Neural progenitor cell (in vitro differentiated cells): Measurements from ENCODE around the gene TBPL1. TPM values are rescaled to one million over a fixed set of nuclear protein-coding genes. Genes with fewer than 3 reads are reported as not detected.

Experiments
- DNase-seq: peaks from one replicate; pipeline ENCODE4 v3.0.0-alpha.2; 2016; ENCODE audit warnings: low spot score
- H2AFZ ChIP-seq: fragments of 200-600 bp; sonication (generic); replicated peaks from 2 replicates; pipeline ENCODE4 v1.6.1; 2016; ENCODE audit warnings: antibody characterized with exemption
- H3F3A ChIP-seq: fragments of 200-600 bp; sonication (generic); 2 replicates; pipeline ENCODE4 v1.6.1; 2016; ENCODE audit warnings: antibody characterized with exemption, low read depth
- H3K27ac ChIP-seq: fragments of 200-600 bp; sonication (generic); 2 replicates; pipeline ENCODE4 v1.5.1; 2016; ENCODE audit warnings: mild to moderate bottlenecking
- H3K27me3 ChIP-seq: fragments of 200-600 bp; sonication (generic); 2 replicates; pipeline ENCODE4 v1.6.1; 2016; ENCODE audit warnings: mild to moderate bottlenecking, moderate library complexity
- H3K36me3 ChIP-seq: fragments of 200-600 bp; sonication (generic); 2 replicates; pipeline ENCODE4 v1.5.1; 2016
- H3K4me1 ChIP-seq: fragments of 200-600 bp; sonication (generic); 2 replicates; pipeline ENCODE4 v1.6.1; 2016; ENCODE audit warnings: mixed run types
- H3K4me2 ChIP-seq: fragments of 200-600 bp; sonication (generic); 2 replicates; pipeline ENCODE4 v1.6.1; 2016
- H3K4me3 ChIP-seq: fragments of 200-600 bp; sonication (generic); 2 replicates; pipeline ENCODE4 v1.5.1; 2016
- H3K79me2 ChIP-seq: fragments of 200-600 bp; sonication (generic); 2 replicates; pipeline ENCODE4 v1.6.1; 2016; ENCODE audit warnings: low read depth
- H3K9ac ChIP-seq: fragments of 200-600 bp; sonication (generic); 2 replicates; pipeline ENCODE4 v1.6.1; 2016
- H3K9me3 ChIP-seq: fragments of 200-600 bp; sonication (generic); 2 replicates; pipeline ENCODE4 v1.5.1; 2016; ENCODE audit warnings: low read depth
- H4K20me1 ChIP-seq: fragments of 200-600 bp; sonication (generic); 2 replicates; pipeline ENCODE4 v1.6.1; 2016; ENCODE audit warnings: low read depth
- H3K27ac Mint-ChIP-seq: 3 replicates; pipeline ENCODE4 v1.8.0; 2021; ENCODE audit warnings: mixed read lengths
- H3K27me3 Mint-ChIP-seq: 2 replicates; pipeline ENCODE4 v1.8.0; 2022; ENCODE audit warnings: low read depth, mild to moderate bottlenecking, inconsistent platforms, moderate library complexity, mixed read lengths; ENCODE audit not compliant: insufficient read depth
- H3K36me3 Mint-ChIP-seq: 3 replicates; pipeline ENCODE4 v1.8.0; 2021; ENCODE audit warnings: mixed read lengths
- H3K4me1 Mint-ChIP-seq: 3 replicates; pipeline ENCODE4 v1.8.0; 2021; ENCODE audit warnings: mixed read lengths
- H3K4me3 Mint-ChIP-seq: 3 replicates; pipeline ENCODE4 v1.8.0; 2021; ENCODE audit warnings: mild to moderate bottlenecking, moderate library complexity, mixed read lengths
- H3K9me3 Mint-ChIP-seq: 3 replicates; pipeline ENCODE4 v1.8.0; 2020; ENCODE audit warnings: mixed read lengths
- EZH2 ChIP-seq: fragments of 200-600 bp; sonication (generic); IDR thresholded peaks from 2 replicates; pipeline ENCODE4 v1.6.1; 2017; ENCODE audit warnings: antibody characterized with exemption, mild to moderate bottlenecking, moderate library complexity
- EZH2phosphoT487 ChIP-seq: fragments of 200-600 bp; sonication (generic); IDR thresholded peaks from 2 replicates; pipeline ENCODE4 v1.6.1; 2017; ENCODE audit warnings: antibody characterized with exemption
- total RNA-seq: library from RNA; depleted of rRNA; stranded (reverse); fragments of >200 nt; gene quantifications from 2 replicates; pipeline ENCODE4 v1.2.3, GENCODE V29; 2015; ENCODE audit warnings: low replicate concordance
- TF ChIP-seq, protein P1 (sequence below): fragments of 200-600 bp; sonication (generic); IDR thresholded peaks from 2 replicates; pipeline ENCODE4 v1.5.1; 2017; ENCODE audit warnings: antibody characterized with exemption, mild to moderate bottlenecking

TBPL1 gene
- total RNA-seq, 1 donor from 2014 or later, result 125 TPM

DNA sequence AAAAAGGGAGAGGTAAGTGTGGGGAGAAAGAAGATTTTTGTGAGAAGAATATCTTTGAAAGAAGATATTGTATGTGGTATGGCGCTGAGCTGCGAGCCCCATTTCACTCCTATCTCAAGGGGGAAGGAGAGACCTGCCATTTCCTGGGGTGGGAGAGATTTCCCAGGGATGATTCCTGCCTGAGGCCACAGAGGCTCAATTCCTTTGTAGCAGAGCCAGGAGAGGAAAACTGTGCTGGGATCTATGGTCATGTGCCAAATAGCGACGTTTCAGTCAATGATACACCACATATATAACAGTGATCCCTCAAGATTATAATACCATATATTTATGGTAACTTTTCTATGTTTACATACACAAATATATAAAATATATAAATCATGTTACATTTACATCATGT lies 35.2 kb upstream of the TBPL1 start:
- H3K36me3 ChIP-seq, result no peaks in the 10 kb centered on the region
- no peak overlapping the region for H3K4me3 Mint-ChIP-seq
- H3K4me1 Mint-ChIP-seq, result peaks cover 7% of the 10 kb centered on the region
- peak overlapping the region; percentile 71 for H3K4me2 ChIP-seq
- no peaks in the 10 kb centered on the region for H4K20me1 ChIP-seq
- H2AFZ ChIP-seq, result no peak overlapping the region
- no peaks in the 10 kb centered on the region for H3K36me3 Mint-ChIP-seq
- H3K4me3 ChIP-seq, result no peak overlapping the region
- TF ChIP-seq EZH2, result no peak
- no peak for TF ChIP-seq EZH2phosphoT487
- TF ChIP-seq, protein P1, sequence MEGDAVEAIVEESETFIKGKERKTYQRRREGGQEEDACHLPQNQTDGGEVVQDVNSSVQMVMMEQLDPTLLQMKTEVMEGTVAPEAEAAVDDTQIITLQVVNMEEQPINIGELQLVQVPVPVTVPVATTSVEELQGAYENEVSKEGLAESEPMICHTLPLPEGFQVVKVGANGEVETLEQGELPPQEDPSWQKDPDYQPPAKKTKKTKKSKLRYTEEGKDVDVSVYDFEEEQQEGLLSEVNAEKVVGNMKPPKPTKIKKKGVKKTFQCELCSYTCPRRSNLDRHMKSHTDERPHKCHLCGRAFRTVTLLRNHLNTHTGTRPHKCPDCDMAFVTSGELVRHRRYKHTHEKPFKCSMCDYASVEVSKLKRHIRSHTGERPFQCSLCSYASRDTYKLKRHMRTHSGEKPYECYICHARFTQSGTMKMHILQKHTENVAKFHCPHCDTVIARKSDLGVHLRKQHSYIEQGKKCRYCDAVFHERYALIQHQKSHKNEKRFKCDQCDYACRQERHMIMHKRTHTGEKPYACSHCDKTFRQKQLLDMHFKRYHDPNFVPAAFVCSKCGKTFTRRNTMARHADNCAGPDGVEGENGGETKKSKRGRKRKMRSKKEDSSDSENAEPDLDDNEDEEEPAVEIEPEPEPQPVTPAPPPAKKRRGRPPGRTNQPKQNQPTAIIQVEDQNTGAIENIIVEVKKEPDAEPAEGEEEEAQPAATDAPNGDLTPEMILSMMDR, result no peak
- H3K27me3 ChIP-seq, result no peaks in the 10 kb centered on the region
- peaks cover 13% of the 10 kb centered on the region for H3K4me1 ChIP-seq
- DNase-seq, result no peak
- no peaks in the 10 kb centered on the region for H3K9me3 ChIP-seq
- peaks cover 6% of the 10 kb centered on the region for H3K9me3 Mint-ChIP-seq
- no peak overlapping the region for H3K27ac Mint-ChIP-seq
- H3K9ac ChIP-seq, result no peak overlapping the region
- H3K27me3 Mint-ChIP-seq, result no peaks in the 10 kb centered on the region
- H3K27ac ChIP-seq, result no peak overlapping the region
- H3F3A ChIP-seq, result peaks cover 12% of the 10 kb centered on the region
- no peaks in the 10 kb centered on the region for H3K79me2 ChIP-seq

DNA sequence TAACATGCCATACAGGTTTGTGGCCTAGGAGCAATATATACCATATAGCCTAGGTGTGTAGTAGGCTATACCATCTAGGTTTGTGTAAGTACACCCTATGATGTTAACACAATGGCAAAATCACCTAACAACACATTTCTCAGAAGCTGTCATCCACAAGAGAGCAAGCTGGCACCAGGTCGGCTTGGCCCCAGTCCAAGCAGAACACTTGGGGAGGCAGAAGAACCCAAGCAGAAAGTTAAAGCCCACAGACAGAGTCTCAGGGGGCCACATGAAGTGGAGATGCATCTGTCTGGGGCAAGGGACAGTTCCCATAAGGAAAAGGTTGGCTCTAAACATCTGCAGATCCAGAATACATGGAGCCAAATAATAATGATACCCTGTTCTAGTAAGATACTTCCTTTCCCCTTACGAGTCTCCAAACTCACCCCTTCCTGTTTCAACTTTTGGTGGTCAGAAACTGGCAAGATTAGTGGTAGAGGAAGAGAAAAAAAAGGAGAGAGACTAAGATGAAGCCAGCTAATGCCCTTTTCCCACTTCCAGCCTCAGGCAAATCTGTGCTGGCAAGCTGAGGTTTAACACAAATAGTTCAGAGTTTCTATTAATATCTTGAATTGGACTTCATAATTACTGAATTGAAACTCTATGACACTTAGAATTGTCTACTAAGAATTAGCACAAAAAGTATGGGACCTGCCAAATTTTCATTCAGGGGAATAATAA lies 34.7 kb upstream of the TBPL1 start:
- H3K27ac Mint-ChIP-seq, result no peak overlapping the region
- peaks cover 7% of the 10 kb centered on the region for H3K4me1 Mint-ChIP-seq
- Histone ChIP-seq H3K4me3 (no peak overlapping the region), H3K27ac (no peak overlapping the region), H3K9ac (no peak overlapping the region), H4K20me1 (no peaks in the 10 kb centered on the region), H2AFZ (no peak overlapping the region), H3F3A (peaks cover 12% of the 10 kb centered on the region), H3K9me3 (no peaks in the 10 kb centered on the region), H3K79me2 (no peaks in the 10 kb centered on the region), H3K36me3 (no peaks in the 10 kb centered on the region), H3K4me1 (peaks cover 13% of the 10 kb centered on the region), H3K27me3 (no peaks in the 10 kb centered on the region), H3K4me2 (no peak overlapping the region)
- H3K9me3 Mint-ChIP-seq, result peaks cover 4% of the 10 kb centered on the region
- no peaks in the 10 kb centered on the region for H3K27me3 Mint-ChIP-seq
- H3K4me3 Mint-ChIP-seq, result no peak overlapping the region
- no peak for TF ChIP-seq EZH2
- TF ChIP-seq, protein P1, result no peak
- TF ChIP-seq EZH2phosphoT487, result no peak
- no peaks in the 10 kb centered on the region for H3K36me3 Mint-ChIP-seq
- no peak for DNase-seq

DNA sequence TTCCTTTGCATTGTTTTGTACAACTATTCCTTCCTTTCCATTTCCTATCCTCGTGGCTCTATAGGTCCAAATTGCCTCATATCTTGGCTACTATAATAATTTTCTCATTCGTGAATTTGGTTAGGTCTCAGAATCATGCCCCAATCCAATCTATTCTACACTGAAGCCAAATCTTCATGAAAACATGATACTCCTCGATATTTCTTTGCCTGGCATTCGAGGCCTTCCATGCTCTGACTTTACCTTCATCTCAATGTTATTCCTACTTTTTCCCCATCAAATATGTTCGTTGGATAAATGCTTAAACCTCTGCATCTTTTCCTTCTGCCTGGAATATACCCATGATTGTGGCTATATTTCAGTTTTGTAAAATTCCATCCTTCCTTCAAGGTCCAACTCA lies 33.7 kb upstream of the TBPL1 start:
- H3F3A ChIP-seq, result peaks cover 12% of the 10 kb centered on the region
- no peaks in the 10 kb centered on the region for H3K79me2 ChIP-seq
- Mint-ChIP-seq H3K4me3 (no peak overlapping the region), H3K9me3 (no peaks in the 10 kb centered on the region), H3K4me1 (peaks cover 11% of the 10 kb centered on the region), H3K27ac (no peak overlapping the region), H3K36me3 (no peaks in the 10 kb centered on the region), H3K27me3 (no peaks in the 10 kb centered on the region)
- H3K4me3 ChIP-seq, result no peak overlapping the region
- no peaks in the 10 kb centered on the region for H3K27me3 ChIP-seq
- no peak overlapping the region for H3K9ac ChIP-seq
- no peaks in the 10 kb centered on the region for H4K20me1 ChIP-seq
- no peaks in the 10 kb centered on the region for H3K9me3 ChIP-seq
- no peak overlapping the region for H3K4me2 ChIP-seq
- peaks cover 16% of the 10 kb centered on the region for H3K4me1 ChIP-seq
- no peak overlapping the region for H3K27ac ChIP-seq
- no peaks in the 10 kb centered on the region for H3K36me3 ChIP-seq
- no peak overlapping the region for H2AFZ ChIP-seq
- DNase-seq, result no peak
- TF ChIP-seq EZH2, result no peak
- no peak for TF ChIP-seq EZH2phosphoT487
- TF ChIP-seq, protein P1, result no peak
